HepG2 (cell line): ENCODE results near the gene CCDC88C. TPM values are rescaled to one million over a fixed set of nuclear protein-coding genes. Genes with fewer than 3 reads are reported as not detected.

ENCODE experiments used
- ATAC-seq: fragments of 200-7000 bp; cut with Tn5 transposase; 3 replicates; pipeline ENCODE4 v1.9.1; 2020; ENCODE audit warnings: mild to moderate bottlenecking, moderate library complexity
- BruUV-seq: library from RNA; stranded (reverse); fragments of 400-500 nt; replicated peaks from 2 replicates; lab custom pipeline; 2021; lab: Mats Ljungman, UMichigan
- CTCF ChIA-PET: fragments of 300-600 bp; formaldehyde crosslinking; extraction: SDS; loops from one replicate; lab custom pipeline; 2021; ENCODE audit warnings: low total read pairs, inconsistent platforms, low intra/inter-chr PET ratio; lab: Yijun Ruan, JAX
- POLR2A ChIA-PET: fragments of 350-600 bp; sonication (Branson Sonifier 250); formaldehyde crosslinking; loops from one replicate; lab custom pipeline; 2020; ENCODE audit warnings: antibody characterized with exemption, inconsistent platforms; lab: Yijun Ruan, JAX
- DNase-seq: peaks from one replicate; pipeline ENCODE4 v3.0.0-alpha.2; 2015; ENCODE audit warnings: low spot score
- FAIRE-seq: peaks from 3 replicates; lab custom pipeline; 2011; peaks lifted over from hg19 to GRCh38; lab: Jason Lieb, UNC
- H2AFZ ChIP-seq: one replicate; pipeline ENCODE4 v1.6.1; 2011; ENCODE audit warnings: low read length, inconsistent platforms
- H3K27ac ChIP-seq: fragments of 300-600 bp; 3 replicates; pipeline ENCODE4 v1.8.0; 2011; ENCODE audit warnings: mixed run types, mild to moderate bottlenecking, mixed read lengths, low read length, inconsistent platforms; ENCODE audit not compliant: insufficient read depth; ENCODE audit errors: extremely low read length
- H3K27me3 ChIP-seq, 2 experiments: fragments of 200-600 bp in 1 of 2; 2 replicates in 1 of 2; 3 replicates in 1 of 2; pipeline versions ENCODE4 v1.6.0 to v1.8.0; 2011; ENCODE audit warnings: low read length in 2 of 2, mild to moderate bottlenecking in 2 of 2, moderate library complexity in 2 of 2, inconsistent platforms in 1 of 2; ENCODE audit not compliant: insufficient read depth in 2 of 2, control insufficient read depth in 1 of 2
- H3K36me3 ChIP-seq, 2 experiments: fragments of 200-600 bp in 1 of 2; replicated peaks in 1 of 2; 2 replicates in 1 of 2; 3 replicates in 1 of 2; pipeline versions ENCODE4 v1.5.1 to v1.8.0; 2011; ENCODE audit warnings: low read length in 2 of 2, inconsistent platforms in 1 of 2; ENCODE audit not compliant: insufficient read depth in 2 of 2, control insufficient read depth in 1 of 2
- H3K4me1 ChIP-seq: 2 replicates; pipeline ENCODE4 v1.5.1; 2012; ENCODE audit warnings: low read length, inconsistent platforms; ENCODE audit not compliant: insufficient read depth
- H3K4me2 ChIP-seq: 2 replicates; pipeline ENCODE4 v1.6.0; 2011; ENCODE audit warnings: low read depth, low read length, inconsistent platforms
- H3K4me3 ChIP-seq, 3 experiments: fragments of 200-600 bp in 1 of 3; sonication (generic), shearing (Covaris generic) in 1 of 3; replicated peaks in 1 of 3; 2 replicates each; pipeline ENCODE4 v1.5.1; 2011 to 2016; ENCODE audit warnings: low read length in 3 of 3, inconsistent platforms in 2 of 3, low read depth in 2 of 3, mild to moderate bottlenecking in 2 of 3, control low read depth in 1 of 3, mixed read lengths in 1 of 3; ENCODE audit not compliant: insufficient read depth in 1 of 3
- H3K79me2 ChIP-seq: one replicate; pipeline ENCODE4 v1.6.1; 2011; ENCODE audit warnings: low read length, inconsistent platforms; ENCODE audit not compliant: insufficient read depth
- H3K9ac ChIP-seq: 2 replicates; pipeline ENCODE4 v1.6.0; 2011; ENCODE audit warnings: mild to moderate bottlenecking, low read depth, low read length, inconsistent platforms; ENCODE audit not compliant: insufficient read depth
- H3K9me3 ChIP-seq: 2 replicates; pipeline ENCODE4 v1.5.1; 2012; ENCODE audit warnings: mild to moderate bottlenecking, low read length
- H4K20me1 ChIP-seq: 2 replicates; pipeline ENCODE4 v1.6.0; 2011; ENCODE audit warnings: inconsistent platforms, mild to moderate bottlenecking, low read length, moderate library complexity; ENCODE audit not compliant: insufficient read depth
- FOSL1 ChIP-seq: sonication (generic); formaldehyde crosslinking; IDR thresholded peaks from 2 replicates; pipeline ENCODE4 v1.9.0; 2021; ENCODE audit warnings: missing genetic modification reagents, borderline replicate concordance
- GABPB1 ChIP-seq: IDR thresholded peaks from 2 replicates; pipeline ENCODE4 v1.6.1; 2016; ENCODE audit warnings: mild to moderate bottlenecking, missing genetic modification reagents, moderate library complexity, missing compliant biosample characterization
- GPN1 ChIP-seq: sonication (generic); formaldehyde crosslinking; IDR thresholded peaks from 2 replicates; pipeline ENCODE4 v1.5.1; 2020; ENCODE audit warnings: missing genetic modification reagents, borderline replicate concordance
- KDM5A ChIP-seq: fragments of 200-600 bp; sonication (generic); IDR thresholded peaks from 2 replicates; pipeline ENCODE4 v1.7.0; 2018; ENCODE audit warnings: antibody characterized with exemption, mild to moderate bottlenecking, low read length, borderline replicate concordance
- NAIF1 ChIP-seq: sonication (generic); formaldehyde crosslinking; IDR thresholded peaks from 2 replicates; pipeline ENCODE4 v1.5.0; 2020; ENCODE audit warnings: mild to moderate bottlenecking, missing genetic modification reagents, borderline replicate concordance
- NFYB ChIP-seq: sonication (generic); formaldehyde crosslinking; IDR thresholded peaks from 2 replicates; pipeline ENCODE4 v1.4.0; 2020; ENCODE audit warnings: missing genetic modification reagents
- REPIN1 ChIP-seq: sonication (generic); formaldehyde crosslinking; IDR thresholded peaks from 2 replicates; pipeline ENCODE4 v1.8.0; 2022; ENCODE audit warnings: missing genetic modification reagents, low read depth, mild to moderate bottlenecking, borderline replicate concordance
- TEAD3 ChIP-seq: optimal IDR thresholded peaks from 2 replicates; pipeline ENCODE3; 2016; ENCODE audit warnings: borderline replicate concordance
- ZBTB38 ChIP-seq: sonication (generic); formaldehyde crosslinking; IDR thresholded peaks from 2 replicates; pipeline ENCODE4 v1.5.1; 2020; ENCODE audit warnings: mild to moderate bottlenecking, missing genetic modification reagents
- ZKSCAN5 ChIP-seq: sonication (generic); formaldehyde crosslinking; IDR thresholded peaks from 2 replicates; pipeline ENCODE4 v1.5.1; 2020; ENCODE audit warnings: mild to moderate bottlenecking, missing genetic modification reagents
- ZMYM3 ChIP-seq: sonication (generic); formaldehyde crosslinking; IDR thresholded peaks from 2 replicates; pipeline ENCODE4 v1.5.1; 2020; ENCODE audit warnings: mild to moderate bottlenecking, missing genetic modification reagents
- ZNF678 ChIP-seq: sonication (generic); formaldehyde crosslinking; IDR thresholded peaks from 2 replicates; pipeline ENCODE4 v1.4.0; 2020; ENCODE audit warnings: mild to moderate bottlenecking, missing genetic modification reagents
- ZNF737 ChIP-seq: sonication (generic); formaldehyde crosslinking; IDR thresholded peaks from 2 replicates; pipeline ENCODE4 v1.5.0; 2020; ENCODE audit warnings: missing genetic modification reagents, mild to moderate bottlenecking, borderline replicate concordance
- WGBS: methylation state at CpG from one replicate; pipeline ENCODE4 v1.1.6; 2017; ENCODE audit warnings: low lambda C conversion rate; 5-methylcytosine and 5-hydroxymethylcytosine counted together
- in situ Hi-C: cut with HindIII; loops from 2 replicates; pipeline ENCODE4 v1.10.0; 2017; ENCODE audit warnings: low pct_unique_long_range_greater_than_20kb; ENCODE audit not compliant: extremely low pct_ligation_motif_present
- intact Hi-C: fragments of 100-400 bp; cut with micrococcal nuclease; formaldehyde crosslinking; loops from one replicate; pipeline ENCODE4 v1.10.0; 2022; ENCODE audit not compliant: unreplicated experiment
- polyA plus RNA-seq, 8 experiments: library from polyadenylated mRNA; depleted of rRNA in 3 of 8; stranded (reverse) in 7 of 8; unstranded in 1 of 8; fragments of >200 nt; fragmentation: Illumina TruSeq in 4 of 8; extraction: Trizol in 4 of 8; gene quantifications; 2 replicates each; pipeline versions ENCODE4 v1.2.1 to v1.2.3, GENCODE V29; 2011 to 2016; ENCODE audit warnings: low read depth in 4 of 8, missing spikeins in 1 of 8, mixed read lengths in 1 of 8; ENCODE audit not compliant: insufficient read depth in 1 of 8
- total RNA-seq, 5 experiments: library from RNA; depleted of rRNA; stranded (reverse); fragments of >200 nt; fragmentation: Illumina TruSeq; extraction: Trizol; gene quantifications; 2 replicates each; pipeline ENCODE4 v1.2.3, GENCODE V29; 2016; ENCODE audit warnings: low read depth in 1 of 5
- TF ChIP-seq, protein P1 (sequence below): sonication (generic); formaldehyde crosslinking; IDR thresholded peaks from 2 replicates; pipeline ENCODE4 v1.9.0; 2021; ENCODE audit warnings: missing genetic modification reagents, borderline replicate concordance
- TF ChIP-seq, protein P2 (sequence below): IDR thresholded peaks from 2 replicates; pipeline ENCODE4 v1.6.1; 2016; ENCODE audit warnings: low read depth, missing genetic modification reagents, missing compliant biosample characterization

Gene CCDC88C
- total and polyA plus RNA-seq, 2 of the 13 experiments (the other 11 are each of a cell fraction or from before 2014, with no cell fraction given): 3.6 to 11.7 TPM

DNA sequence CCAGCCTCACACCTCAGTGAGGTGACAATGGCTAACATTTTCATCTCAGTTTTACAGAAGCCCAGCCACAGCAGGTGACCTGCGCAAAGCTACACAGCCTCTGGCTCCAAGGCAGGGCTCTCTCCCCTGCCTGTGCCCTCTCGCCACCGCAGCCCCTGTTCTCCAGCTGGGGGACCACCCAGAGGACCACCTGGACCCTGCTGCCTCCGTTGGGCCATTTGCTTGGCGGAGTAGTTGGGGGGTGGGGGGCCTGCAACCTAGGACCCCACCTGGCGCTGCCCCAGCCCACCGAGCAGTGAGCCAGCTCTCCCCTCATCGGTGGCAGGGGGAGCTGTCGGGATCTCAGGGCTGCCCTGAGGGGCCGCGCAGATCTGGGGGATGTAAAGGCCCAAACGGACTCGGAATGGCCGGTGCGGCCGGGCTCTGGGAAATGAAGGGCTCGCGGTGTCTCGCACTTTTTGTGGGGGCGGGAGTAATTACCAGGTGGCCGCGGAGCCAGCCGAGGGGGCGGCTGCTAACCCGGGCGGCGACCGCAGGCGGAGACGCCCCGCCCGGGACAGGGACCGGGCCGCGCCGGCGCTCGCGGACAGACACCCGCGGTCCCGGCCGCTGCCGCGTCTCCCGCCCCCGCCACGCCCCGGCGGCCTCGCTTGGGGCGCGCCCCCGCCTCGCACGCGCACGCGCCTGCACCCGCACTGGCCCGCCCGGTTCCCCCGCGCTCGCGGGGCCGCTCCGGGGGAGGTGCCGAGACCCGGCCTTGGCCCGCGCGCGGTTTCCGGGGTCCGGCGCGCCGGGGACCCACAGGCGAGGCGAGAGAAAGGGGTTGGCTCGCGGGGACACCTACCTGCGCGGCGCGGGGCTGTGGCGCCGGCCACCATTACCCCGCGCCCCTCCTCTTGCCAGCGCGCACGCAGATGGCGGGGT, 164.5 kb downstream of the CCDC88C start (continued):
- TF ChIP-seq FOSL1 (CRISPR knock-in tag) (no peak), ZBTB38 (no peak)

DNA sequence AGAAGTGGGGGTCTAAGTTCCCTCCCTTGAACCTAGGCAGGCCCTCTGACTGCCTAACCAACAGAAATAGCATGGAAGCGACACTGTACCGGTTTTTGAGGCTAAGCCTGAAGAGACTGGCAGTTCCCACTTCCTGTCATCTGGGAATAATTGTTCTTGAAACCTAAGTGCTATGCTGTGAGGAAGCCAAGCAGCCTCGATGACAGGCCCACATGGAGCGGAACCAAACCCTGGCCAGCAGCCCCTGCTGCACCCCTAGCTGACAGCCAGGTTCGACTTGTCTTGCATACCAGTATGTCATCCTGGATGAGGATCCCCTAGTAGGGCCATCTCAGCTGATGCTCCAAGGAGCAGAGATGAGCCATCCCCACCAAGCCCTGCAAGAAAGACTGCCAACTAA, 166.7 kb downstream of the CCDC88C start:
- no peak for DNase-seq
- POLR2A ChIA-PET: no interaction called here
- Histone ChIP-seq H2AFZ (no peak overlapping the region), H4K20me1 (no peaks in the 10 kb centered on the region), H3K9ac (no peak overlapping the region), H3K4me2 (no peak overlapping the region), H3K4me1 (peaks cover 20% of the 10 kb centered on the region), H3K27me3 (peaks cover 10 to 34% of the 10 kb centered on the region in 2 experiments; a peak in 4 of 5 replicates), H3K27ac (no peak overlapping the region), H3K36me3 (no peaks in the 10 kb centered on the region), H3K79me2 (no peaks in the 10 kb centered on the region), H3K4me3 (no peak overlapping the region), H3K9me3 (no peaks in the 10 kb centered on the region)
- BruUV-seq: no TSS peak
- in situ Hi-C loops (no loop called here), intact Hi-C loops (no loop called here)
- no peak for FAIRE-seq
- no peak for ATAC-seq
- CTCF ChIA-PET: no interaction called here
- 50% methylated on average over 2 of the region's 5 CpGs for WGBS
- TF ChIP-seq, protein P1, sequence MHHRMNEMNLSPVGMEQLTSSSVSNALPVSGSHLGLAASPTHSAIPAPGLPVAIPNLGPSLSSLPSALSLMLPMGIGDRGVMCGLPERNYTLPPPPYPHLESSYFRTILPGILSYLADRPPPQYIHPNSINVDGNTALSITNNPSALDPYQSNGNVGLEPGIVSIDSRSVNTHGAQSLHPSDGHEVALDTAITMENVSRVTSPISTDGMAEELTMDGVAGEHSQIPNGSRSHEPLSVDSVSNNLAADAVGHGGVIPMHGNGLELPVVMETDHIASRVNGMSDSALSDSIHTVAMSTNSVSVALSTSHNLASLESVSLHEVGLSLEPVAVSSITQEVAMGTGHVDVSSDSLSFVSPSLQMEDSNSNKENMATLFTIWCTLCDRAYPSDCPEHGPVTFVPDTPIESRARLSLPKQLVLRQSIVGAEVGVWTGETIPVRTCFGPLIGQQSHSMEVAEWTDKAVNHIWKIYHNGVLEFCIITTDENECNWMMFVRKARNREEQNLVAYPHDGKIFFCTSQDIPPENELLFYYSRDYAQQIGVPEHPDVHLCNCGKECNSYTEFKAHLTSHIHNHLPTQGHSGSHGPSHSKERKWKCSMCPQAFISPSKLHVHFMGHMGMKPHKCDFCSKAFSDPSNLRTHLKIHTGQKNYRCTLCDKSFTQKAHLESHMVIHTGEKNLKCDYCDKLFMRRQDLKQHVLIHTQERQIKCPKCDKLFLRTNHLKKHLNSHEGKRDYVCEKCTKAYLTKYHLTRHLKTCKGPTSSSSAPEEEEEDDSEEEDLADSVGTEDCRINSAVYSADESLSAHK (CRISPR knock-in tag): no peak
- TF ChIP-seq ZNF678: no peak
- no peak for TF ChIP-seq ZNF737
- TF ChIP-seq NAIF1: no peak
- TF ChIP-seq TEAD3 (CRISPR knock-in tag): no peak
- TF ChIP-seq GPN1 (CRISPR knock-in tag): no peak
- no peak for TF ChIP-seq REPIN1
- TF ChIP-seq, protein P2, sequence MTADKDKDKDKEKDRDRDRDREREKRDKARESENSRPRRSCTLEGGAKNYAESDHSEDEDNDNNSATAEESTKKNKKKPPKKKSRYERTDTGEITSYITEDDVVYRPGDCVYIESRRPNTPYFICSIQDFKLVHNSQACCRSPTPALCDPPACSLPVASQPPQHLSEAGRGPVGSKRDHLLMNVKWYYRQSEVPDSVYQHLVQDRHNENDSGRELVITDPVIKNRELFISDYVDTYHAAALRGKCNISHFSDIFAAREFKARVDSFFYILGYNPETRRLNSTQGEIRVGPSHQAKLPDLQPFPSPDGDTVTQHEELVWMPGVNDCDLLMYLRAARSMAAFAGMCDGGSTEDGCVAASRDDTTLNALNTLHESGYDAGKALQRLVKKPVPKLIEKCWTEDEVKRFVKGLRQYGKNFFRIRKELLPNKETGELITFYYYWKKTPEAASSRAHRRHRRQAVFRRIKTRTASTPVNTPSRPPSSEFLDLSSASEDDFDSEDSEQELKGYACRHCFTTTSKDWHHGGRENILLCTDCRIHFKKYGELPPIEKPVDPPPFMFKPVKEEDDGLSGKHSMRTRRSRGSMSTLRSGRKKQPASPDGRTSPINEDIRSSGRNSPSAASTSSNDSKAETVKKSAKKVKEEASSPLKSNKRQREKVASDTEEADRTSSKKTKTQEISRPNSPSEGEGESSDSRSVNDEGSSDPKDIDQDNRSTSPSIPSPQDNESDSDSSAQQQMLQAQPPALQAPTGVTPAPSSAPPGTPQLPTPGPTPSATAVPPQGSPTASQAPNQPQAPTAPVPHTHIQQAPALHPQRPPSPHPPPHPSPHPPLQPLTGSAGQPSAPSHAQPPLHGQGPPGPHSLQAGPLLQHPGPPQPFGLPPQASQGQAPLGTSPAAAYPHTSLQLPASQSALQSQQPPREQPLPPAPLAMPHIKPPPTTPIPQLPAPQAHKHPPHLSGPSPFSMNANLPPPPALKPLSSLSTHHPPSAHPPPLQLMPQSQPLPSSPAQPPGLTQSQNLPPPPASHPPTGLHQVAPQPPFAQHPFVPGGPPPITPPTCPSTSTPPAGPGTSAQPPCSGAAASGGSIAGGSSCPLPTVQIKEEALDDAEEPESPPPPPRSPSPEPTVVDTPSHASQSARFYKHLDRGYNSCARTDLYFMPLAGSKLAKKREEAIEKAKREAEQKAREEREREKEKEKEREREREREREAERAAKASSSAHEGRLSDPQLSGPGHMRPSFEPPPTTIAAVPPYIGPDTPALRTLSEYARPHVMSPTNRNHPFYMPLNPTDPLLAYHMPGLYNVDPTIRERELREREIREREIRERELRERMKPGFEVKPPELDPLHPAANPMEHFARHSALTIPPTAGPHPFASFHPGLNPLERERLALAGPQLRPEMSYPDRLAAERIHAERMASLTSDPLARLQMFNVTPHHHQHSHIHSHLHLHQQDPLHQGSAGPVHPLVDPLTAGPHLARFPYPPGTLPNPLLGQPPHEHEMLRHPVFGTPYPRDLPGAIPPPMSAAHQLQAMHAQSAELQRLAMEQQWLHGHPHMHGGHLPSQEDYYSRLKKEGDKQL: no peak
- no peak for TF ChIP-seq GABPB1 (CRISPR knock-in tag)
- TF ChIP-seq ZMYM3 (CRISPR knock-in tag): no peak
- TF ChIP-seq ZKSCAN5 (CRISPR knock-in tag): no peak
- no peak for TF ChIP-seq KDM5A
- TF ChIP-seq NFYB (CRISPR knock-in tag): no peak
